ENCODE results near the gene LOXHD1. TPM values are rescaled to one million over a fixed set of nuclear protein-coding genes. Genes with fewer than 3 reads are reported as not detected.

LOXHD1 gene
- total RNA-seq, 4 donors from 2014 or later: 0.62 TPM; not detected in 3

DNA sequence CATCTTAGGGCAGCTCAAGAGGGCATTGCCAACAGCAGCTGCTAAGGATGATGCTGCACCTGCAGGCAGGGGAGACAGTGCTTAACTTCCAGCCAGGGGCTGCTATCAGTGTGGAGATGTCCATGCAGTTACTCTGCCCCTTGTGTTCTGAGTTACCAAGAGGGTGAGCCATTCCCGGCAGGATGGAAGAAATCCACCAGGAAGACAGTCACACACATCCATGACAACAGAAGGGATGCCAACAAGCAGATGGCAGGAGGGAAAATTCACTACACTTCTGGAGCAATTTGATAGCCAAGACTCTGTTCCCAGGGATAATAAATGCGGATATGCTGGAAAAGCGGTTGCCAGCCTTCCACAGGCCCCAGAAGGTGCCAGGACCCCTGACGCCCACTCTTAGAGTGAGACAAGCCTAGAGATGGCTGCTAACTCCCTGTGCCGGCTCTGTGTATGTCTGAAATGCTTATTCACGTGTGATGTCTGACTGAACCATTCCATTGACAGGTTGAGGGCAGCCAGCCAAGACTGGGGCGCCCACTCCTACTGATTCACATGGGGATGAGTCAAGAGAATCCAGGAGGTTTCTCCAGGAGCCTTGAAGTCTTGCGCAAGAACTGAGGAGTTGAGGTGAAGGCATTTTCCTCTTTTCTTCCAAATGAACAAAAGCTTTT is 24.5 kb downstream of the LOXHD1 start:
- Histone ChIP-seq H3K36me3 (no peaks in the 10 kb centered on the region), H3K9me3 (no peaks in the 10 kb centered on the region), H3K4me3 (no peak overlapping the region), H3K4me1 (no peaks in the 10 kb centered on the region), H3K27me3 (no peaks in the 10 kb centered on the region), H3K27ac (no peak overlapping the region)
- no peak for TF ChIP-seq POLR2A (IDR thresholded peaks at IDR 0.05)
- TF ChIP-seq, protein P1, sequence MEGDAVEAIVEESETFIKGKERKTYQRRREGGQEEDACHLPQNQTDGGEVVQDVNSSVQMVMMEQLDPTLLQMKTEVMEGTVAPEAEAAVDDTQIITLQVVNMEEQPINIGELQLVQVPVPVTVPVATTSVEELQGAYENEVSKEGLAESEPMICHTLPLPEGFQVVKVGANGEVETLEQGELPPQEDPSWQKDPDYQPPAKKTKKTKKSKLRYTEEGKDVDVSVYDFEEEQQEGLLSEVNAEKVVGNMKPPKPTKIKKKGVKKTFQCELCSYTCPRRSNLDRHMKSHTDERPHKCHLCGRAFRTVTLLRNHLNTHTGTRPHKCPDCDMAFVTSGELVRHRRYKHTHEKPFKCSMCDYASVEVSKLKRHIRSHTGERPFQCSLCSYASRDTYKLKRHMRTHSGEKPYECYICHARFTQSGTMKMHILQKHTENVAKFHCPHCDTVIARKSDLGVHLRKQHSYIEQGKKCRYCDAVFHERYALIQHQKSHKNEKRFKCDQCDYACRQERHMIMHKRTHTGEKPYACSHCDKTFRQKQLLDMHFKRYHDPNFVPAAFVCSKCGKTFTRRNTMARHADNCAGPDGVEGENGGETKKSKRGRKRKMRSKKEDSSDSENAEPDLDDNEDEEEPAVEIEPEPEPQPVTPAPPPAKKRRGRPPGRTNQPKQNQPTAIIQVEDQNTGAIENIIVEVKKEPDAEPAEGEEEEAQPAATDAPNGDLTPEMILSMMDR (IDR thresholded peaks at IDR 0.05): no peak
- DNase-seq: no peak
- intact Hi-C loops (cut with DNase I; ENCODE audit: low total_unique reads): no loop called here

DNA sequence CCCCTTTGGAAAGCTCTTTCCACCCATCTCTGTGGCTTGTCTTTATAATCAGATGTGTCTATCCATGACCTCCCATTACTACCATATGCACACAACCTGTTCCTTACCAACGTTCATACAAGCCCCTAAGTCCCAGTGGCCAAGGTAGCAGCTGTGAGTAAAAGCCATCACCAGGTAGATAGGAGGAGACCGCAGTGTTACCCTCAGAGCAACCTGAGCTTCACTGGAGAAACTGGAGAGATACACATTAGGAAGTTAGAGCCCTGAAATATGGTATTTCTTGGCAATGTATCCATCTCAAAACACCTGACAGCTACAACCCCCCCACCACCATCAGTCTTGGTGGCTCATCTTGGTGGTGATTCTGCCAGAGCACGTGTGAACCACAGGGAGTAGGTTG is 26.0 kb downstream of the LOXHD1 start:
- Histone ChIP-seq H3K36me3 (no peaks in the 10 kb centered on the region), H3K4me1 (no peaks in the 10 kb centered on the region), H3K27me3 (no peaks in the 10 kb centered on the region), H3K9me3 (no peaks in the 10 kb centered on the region), H3K27ac (no peak overlapping the region), H3K4me3 (no peak overlapping the region)
- intact Hi-C loops (cut with DNase I; ENCODE audit: low total_unique reads): no loop called here
- no peak for DNase-seq
- TF ChIP-seq, protein P1 (IDR thresholded peaks at IDR 0.05): no peak
- no peak for TF ChIP-seq POLR2A (IDR thresholded peaks at IDR 0.05)

DNA sequence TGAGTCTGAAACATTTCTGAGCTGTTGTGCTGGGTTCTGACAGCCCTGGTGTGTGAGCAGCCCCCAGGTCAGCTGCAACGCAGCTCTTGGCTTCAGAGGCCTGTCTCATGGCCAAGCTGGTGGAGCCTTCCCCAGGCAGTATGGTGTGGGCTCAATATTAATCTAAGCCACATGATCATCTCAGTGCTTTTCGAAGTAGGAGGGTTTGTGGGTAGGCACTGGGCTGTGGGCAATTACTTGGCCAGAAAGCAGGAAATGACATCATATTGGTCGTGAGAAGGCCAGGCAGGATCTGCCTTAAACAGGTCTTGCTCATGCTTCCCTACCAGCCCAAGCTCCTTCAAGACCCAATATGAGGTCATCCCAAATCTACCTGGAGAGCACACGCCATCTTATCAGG is 26.9 kb downstream of the LOXHD1 start:
- TF ChIP-seq, protein P1 (IDR thresholded peaks at IDR 0.05): no peak
- no peak for TF ChIP-seq POLR2A (IDR thresholded peaks at IDR 0.05)
- Histone ChIP-seq H3K4me1 (no peaks in the 10 kb centered on the region), H3K27me3 (no peaks in the 10 kb centered on the region), H3K36me3 (no peaks in the 10 kb centered on the region), H3K9me3 (no peaks in the 10 kb centered on the region), H3K4me3 (no peak overlapping the region), H3K27ac (no peak overlapping the region)
- intact Hi-C loops (cut with DNase I; ENCODE audit: low total_unique reads): no loop called here
- DNase-seq: no peak

DNA sequence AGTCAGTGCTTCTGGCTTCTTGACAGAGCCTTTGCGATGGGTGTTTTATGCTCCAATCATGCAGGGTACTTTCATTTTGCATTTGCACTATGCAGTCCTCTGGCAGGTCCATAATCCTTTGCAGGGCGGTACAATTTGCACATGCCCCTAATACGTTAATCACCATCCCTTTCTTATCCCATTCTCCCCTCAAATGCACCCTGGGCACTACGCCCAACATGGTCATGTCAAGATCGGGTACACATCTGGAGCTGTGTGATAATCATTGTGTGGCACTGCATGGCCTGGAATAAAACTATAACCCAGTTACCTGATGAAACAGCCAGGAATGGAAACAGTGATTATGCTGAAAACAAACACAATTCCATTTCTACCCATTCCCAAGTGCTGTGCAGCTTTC is 27.7 kb downstream of the LOXHD1 start:
- no peak overlapping the region for H3K4me3 ChIP-seq
- H3K9me3 ChIP-seq: no peaks in the 10 kb centered on the region
- no peaks in the 10 kb centered on the region for H3K27me3 ChIP-seq
- H3K36me3 ChIP-seq: no peaks in the 10 kb centered on the region
- intact Hi-C loops (cut with DNase I; ENCODE audit: low total_unique reads): no loop called here
- DNase-seq: no peak
- TF ChIP-seq, protein P1 (IDR thresholded peaks at IDR 0.05): no peak
- TF ChIP-seq POLR2A (IDR thresholded peaks at IDR 0.05): no peak
- H3K27ac ChIP-seq: no peak overlapping the region
- H3K4me1 ChIP-seq: no peaks in the 10 kb centered on the region

DNA sequence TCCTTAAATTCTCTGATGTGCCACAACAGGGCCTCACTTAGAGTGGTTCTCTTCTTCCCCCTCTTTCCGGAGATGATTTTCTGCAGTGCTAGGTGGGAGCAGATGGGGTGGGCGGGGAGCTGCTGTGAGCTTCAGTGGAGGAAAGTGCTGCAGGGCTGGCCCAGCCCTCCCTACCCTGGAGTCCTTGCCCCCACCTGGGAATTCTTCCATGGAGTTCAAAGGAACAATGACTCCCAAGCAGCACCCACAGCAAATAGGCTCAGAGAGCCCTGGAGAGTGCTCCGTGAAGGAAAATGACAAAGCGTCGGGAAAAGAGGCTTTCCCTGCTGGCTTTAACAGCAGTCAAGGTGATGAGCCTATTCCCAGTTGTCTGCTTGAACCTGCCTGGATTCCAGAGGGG is 28.8 kb downstream of the LOXHD1 start:
- Histone ChIP-seq H3K27ac (no peak overlapping the region), H3K27me3 (no peaks in the 10 kb centered on the region), H3K4me3 (no peak overlapping the region), H3K36me3 (no peaks in the 10 kb centered on the region), H3K4me1 (no peaks in the 10 kb centered on the region), H3K9me3 (no peaks in the 10 kb centered on the region)
- intact Hi-C loops (cut with DNase I; ENCODE audit: low total_unique reads): no loop called here
- TF ChIP-seq POLR2A (IDR thresholded peaks at IDR 0.05): no peak
- TF ChIP-seq, protein P1 (IDR thresholded peaks at IDR 0.05): no peak
- DNase-seq: no peak

All from uterus (tissue), 4 donors.